Measurements from ENCODE around the gene C17orf100. TPM values are rescaled to one million over a fixed set of nuclear protein-coding genes. Genes with fewer than 3 reads are reported as not detected.

C17orf100 gene
- total RNA-seq, 2 experiments from 2014 or later, result 2.4 to 5.2 TPM

DNA sequence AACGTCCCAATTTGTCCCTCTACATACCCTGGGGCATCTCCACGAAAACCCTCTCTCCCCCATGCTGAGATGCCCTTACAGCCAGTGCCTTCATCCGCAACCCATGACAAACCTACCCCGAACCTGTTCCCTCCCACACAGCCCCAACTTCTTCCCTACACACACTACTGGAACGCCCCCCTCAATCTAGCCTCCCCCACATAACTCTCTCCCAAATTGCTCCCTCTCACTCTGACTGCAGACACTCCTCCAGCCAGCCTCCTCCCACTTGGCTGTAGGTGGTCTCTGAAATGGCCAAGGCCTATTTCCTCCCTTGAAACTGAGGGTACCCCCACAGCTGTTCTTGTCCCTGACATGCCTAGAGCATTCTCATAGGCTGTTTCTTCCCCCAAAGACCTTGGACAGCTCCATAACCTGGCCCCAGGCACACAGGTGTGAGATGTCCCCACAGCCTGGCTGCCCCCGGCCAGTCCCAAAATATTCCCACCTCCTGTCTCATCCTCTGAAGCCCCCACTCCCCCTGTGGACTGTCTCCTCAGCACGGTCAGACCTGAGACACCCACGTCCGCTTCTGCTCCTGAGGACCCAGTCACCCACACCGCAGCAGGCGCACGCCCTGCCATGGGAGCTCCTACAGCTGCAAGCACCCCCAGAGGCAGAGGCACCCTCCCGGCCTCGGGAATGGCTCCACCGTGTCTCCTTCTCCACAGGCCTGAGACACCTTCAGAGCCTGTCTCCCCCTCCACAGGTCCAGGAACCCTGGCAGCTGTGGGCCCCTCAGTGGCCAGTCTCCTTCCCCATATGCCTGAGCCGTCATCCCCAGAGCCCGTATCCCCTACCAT is 14.7 kb upstream of the C17orf100 start:
- H3K9me3 ChIP-seq (ENCODE audit: low read length), result peaks cover 7% of the 10 kb centered on the region; the same call in 1 of the 2 replicates
- H3K4me2 ChIP-seq (ENCODE audit: low read length), result no peak overlapping the region
- no TSS peak for BruUV-seq (replicated peaks)
- H3K36me3 ChIP-seq (ENCODE audit: insufficient read depth, low read length), result peaks cover 31% of the 10 kb centered on the region
- H3K27ac ChIP-seq (ENCODE audit: low read depth, low read length, poor library complexity, severe bottlenecking), result no peak overlapping the region
- no peak for DNase-seq (ENCODE audit: low spot score)
- CTCF ChIA-PET (ENCODE audit: unreplicated experiment), result no interaction called here
- no peak overlapping the region for H3K4me3 ChIP-seq (ENCODE audit: low read depth, low read length, poor library complexity, severe bottlenecking)
- TF ChIP-seq EZH2phosphoT487 (IDR thresholded peaks at IDR 0.05; ENCODE audit: borderline replicate concordance, low read depth, low read length), result no peak
- TF ChIP-seq CTCF (conservative IDR thresholded peaks at IDR 0.05; ENCODE audit: low read length), result no peak
- H3K79me2 ChIP-seq (ENCODE audit: insufficient read depth, low read depth, low read length), result peaks cover 11% of the 10 kb centered on the region; the same call in 1 of the 2 replicates
- POLR2A ChIA-PET, result no interaction called here
- intact Hi-C loops (cut with micrococcal nuclease; ENCODE audit: unreplicated experiment), result no loop called here
- H3K9me2 ChIP-seq (ENCODE audit: insufficient read depth, low read length), result no peaks in the 10 kb centered on the region
- H4K20me1 ChIP-seq (ENCODE audit: insufficient read depth, low read length), result peaks cover 4% of the 10 kb centered on the region; the same call in 1 of the 2 replicates
- H3K4me1 ChIP-seq (ENCODE audit: insufficient read depth, low read length, poor library complexity, severe bottlenecking), result peaks cover 10% of the 10 kb centered on the region
- H2AFZ ChIP-seq (ENCODE audit: low read length), result no peak overlapping the region

- no peak overlapping the region for H3K4me2 ChIP-seq (ENCODE audit: low read length)
- H3K9me2 ChIP-seq (ENCODE audit: insufficient read depth, low read length), result no peaks in the 10 kb centered on the region
- TF ChIP-seq CTCF (conservative IDR thresholded peaks at IDR 0.05; ENCODE audit: low read length) (no peak), EZH2phosphoT487 (IDR thresholded peaks at IDR 0.05; ENCODE audit: borderline replicate concordance, low read depth, low read length) (no peak)
- BruUV-seq (replicated peaks), result no TSS peak
- H3K36me3 ChIP-seq (ENCODE audit: insufficient read depth, low read length), result peaks cover 34% of the 10 kb centered on the region
- H3K4me1 ChIP-seq (ENCODE audit: insufficient read depth, low read length, poor library complexity, severe bottlenecking), result peaks cover 16% of the 10 kb centered on the region
- no peak overlapping the region for H2AFZ ChIP-seq (ENCODE audit: low read length)
- DNase-seq (ENCODE audit: low spot score), result no peak
- H4K20me1 ChIP-seq (ENCODE audit: insufficient read depth, low read length), result peaks cover 10% of the 10 kb centered on the region; the same call in 1 of the 2 replicates
- peaks cover 7% of the 10 kb centered on the region; the same call in 1 of the 2 replicates for H3K9me3 ChIP-seq (ENCODE audit: low read length)
- POLR2A ChIA-PET, result no interaction called here
- no peak overlapping the region for H3K4me3 ChIP-seq (ENCODE audit: low read depth, low read length, poor library complexity, severe bottlenecking)
- no peak overlapping the region for H3K27ac ChIP-seq (ENCODE audit: low read depth, low read length, poor library complexity, severe bottlenecking)
- H3K79me2 ChIP-seq (ENCODE audit: insufficient read depth, low read depth, low read length), result peaks cover 17% of the 10 kb centered on the region; the same call in 1 of the 2 replicates
- intact Hi-C loops (cut with micrococcal nuclease; ENCODE audit: unreplicated experiment), result no loop called here
- CTCF ChIA-PET (ENCODE audit: unreplicated experiment), result no interaction called here
These were observed 14.1 kb upstream of the C17orf100 start for GRCh38 chr17:6637458-6637840.
